Trophoblast cell (in vitro differentiated cells and primary cell): ENCODE results near the gene ADSL.

Source experiments
- DNase-seq, 2 donors: peaks; one replicate each; pipeline ENCODE4 v3.0.0-alpha.2; 2016
- H2AFZ ChIP-seq: 2 replicates; pipeline ENCODE4 v1.6.1; 2013; ENCODE audit warnings: low read length, moderate library complexity, mild to moderate bottlenecking; ENCODE audit not compliant: insufficient read depth, poor library complexity
- H2AK5ac ChIP-seq: 2 replicates; pipeline ENCODE4 v1.6.1; 2013; ENCODE audit warnings: mild to moderate bottlenecking, low read length
- H2BK120ac ChIP-seq: 2 replicates; pipeline ENCODE4 v1.6.1; 2013; ENCODE audit warnings: low read length, mild to moderate bottlenecking, moderate library complexity; ENCODE audit not compliant: insufficient read depth, poor library complexity
- H2BK12ac ChIP-seq: 2 replicates; pipeline ENCODE4 v1.6.1; 2013; ENCODE audit warnings: mild to moderate bottlenecking, low read length, moderate library complexity
- H2BK5ac ChIP-seq: 2 replicates; pipeline ENCODE4 v1.6.1; 2013; ENCODE audit warnings: low read length, low read depth, moderate library complexity, mild to moderate bottlenecking; ENCODE audit not compliant: poor library complexity
- H3K14ac ChIP-seq: 2 replicates; pipeline ENCODE4 v1.6.1; 2013; ENCODE audit warnings: mild to moderate bottlenecking, low read length
- H3K18ac ChIP-seq: 2 replicates; pipeline ENCODE4 v1.6.1; 2013; ENCODE audit warnings: mild to moderate bottlenecking, low read length
- H3K23ac ChIP-seq: 2 replicates; pipeline ENCODE4 v1.6.1; 2013; ENCODE audit warnings: low read length
- H3K27ac ChIP-seq: 2 replicates; pipeline ENCODE4 v1.5.1; 2013; ENCODE audit warnings: low read depth, mild to moderate bottlenecking, inconsistent platforms, low read length, moderate library complexity
- H3K27me3 ChIP-seq: 2 replicates; pipeline ENCODE4 v1.6.1; 2013; ENCODE audit warnings: inconsistent platforms, mild to moderate bottlenecking, low read length, moderate library complexity; ENCODE audit not compliant: insufficient read depth
- H3K36me3 ChIP-seq, 2 experiments: 1 replicate in 1 of 2; 2 replicates in 1 of 2; pipeline ENCODE4 v1.6.1; 2013; ENCODE audit warnings: low read length in 2 of 2, mild to moderate bottlenecking in 2 of 2, moderate library complexity in 1 of 2; ENCODE audit not compliant: insufficient read depth in 2 of 2, control insufficient read depth in 1 of 2
- H3K4ac ChIP-seq: 2 replicates; pipeline ENCODE4 v1.6.1; 2013; ENCODE audit warnings: low read depth, mild to moderate bottlenecking, low read length, moderate library complexity
- H3K4me1 ChIP-seq, 2 experiments: 1 replicate in 1 of 2; 2 replicates in 1 of 2; pipeline ENCODE4 v1.6.1; 2013; ENCODE audit warnings: low read length in 2 of 2, mild to moderate bottlenecking in 2 of 2, moderate library complexity in 1 of 2; ENCODE audit not compliant: insufficient read depth in 2 of 2, control insufficient read depth in 1 of 2
- H3K4me2 ChIP-seq: 2 replicates; pipeline ENCODE4 v1.6.1; 2013; ENCODE audit warnings: inconsistent platforms, mild to moderate bottlenecking, low read length, moderate library complexity
- H3K4me3 ChIP-seq: 2 replicates; pipeline ENCODE4 v1.5.1; 2013; ENCODE audit warnings: mild to moderate bottlenecking, low read depth, low read length, inconsistent platforms
- H3K79me1 ChIP-seq: one replicate; pipeline ENCODE4 v1.6.1; 2013; ENCODE audit warnings: low read length
- H3K79me2 ChIP-seq: 2 replicates; pipeline ENCODE4 v1.6.1; 2013; ENCODE audit warnings: low read length, mild to moderate bottlenecking; ENCODE audit not compliant: control insufficient read depth, insufficient read depth, poor library complexity
- H3K9ac ChIP-seq: 2 replicates; pipeline ENCODE4 v1.6.1; 2013; ENCODE audit warnings: mild to moderate bottlenecking, low read length
- H3K9me3 ChIP-seq: 2 replicates; pipeline ENCODE4 v1.6.1; 2013; ENCODE audit warnings: low read depth, mild to moderate bottlenecking, control low read depth, inconsistent platforms, low read length; ENCODE audit not compliant: insufficient read depth
- H4K12ac ChIP-seq: 2 replicates; pipeline ENCODE4 v1.6.1; 2013; ENCODE audit warnings: low read depth, mild to moderate bottlenecking, low read length, moderate library complexity
- H4K8ac ChIP-seq: 2 replicates; pipeline ENCODE4 v1.6.1; 2013; ENCODE audit warnings: low read depth, mild to moderate bottlenecking, low read length, moderate library complexity
- H4K91ac ChIP-seq: one replicate; pipeline ENCODE4 v1.6.1; 2013; ENCODE audit warnings: low read depth, mild to moderate bottlenecking, low read length, moderate library complexity
- WGBS: extraction: QIAGEN DNeasy Blood & Tissue Kit; methylation state at CpG from one replicate; pipeline ENCODE4 v1.1.7; 2013; ENCODE audit warnings: missing lambda C conversion rate; ENCODE audit not compliant: insufficient read length, insufficient coverage; ENCODE audit errors: extremely low coverage; 5-methylcytosine and 5-hydroxymethylcytosine counted together

ADSL gene

DNA sequence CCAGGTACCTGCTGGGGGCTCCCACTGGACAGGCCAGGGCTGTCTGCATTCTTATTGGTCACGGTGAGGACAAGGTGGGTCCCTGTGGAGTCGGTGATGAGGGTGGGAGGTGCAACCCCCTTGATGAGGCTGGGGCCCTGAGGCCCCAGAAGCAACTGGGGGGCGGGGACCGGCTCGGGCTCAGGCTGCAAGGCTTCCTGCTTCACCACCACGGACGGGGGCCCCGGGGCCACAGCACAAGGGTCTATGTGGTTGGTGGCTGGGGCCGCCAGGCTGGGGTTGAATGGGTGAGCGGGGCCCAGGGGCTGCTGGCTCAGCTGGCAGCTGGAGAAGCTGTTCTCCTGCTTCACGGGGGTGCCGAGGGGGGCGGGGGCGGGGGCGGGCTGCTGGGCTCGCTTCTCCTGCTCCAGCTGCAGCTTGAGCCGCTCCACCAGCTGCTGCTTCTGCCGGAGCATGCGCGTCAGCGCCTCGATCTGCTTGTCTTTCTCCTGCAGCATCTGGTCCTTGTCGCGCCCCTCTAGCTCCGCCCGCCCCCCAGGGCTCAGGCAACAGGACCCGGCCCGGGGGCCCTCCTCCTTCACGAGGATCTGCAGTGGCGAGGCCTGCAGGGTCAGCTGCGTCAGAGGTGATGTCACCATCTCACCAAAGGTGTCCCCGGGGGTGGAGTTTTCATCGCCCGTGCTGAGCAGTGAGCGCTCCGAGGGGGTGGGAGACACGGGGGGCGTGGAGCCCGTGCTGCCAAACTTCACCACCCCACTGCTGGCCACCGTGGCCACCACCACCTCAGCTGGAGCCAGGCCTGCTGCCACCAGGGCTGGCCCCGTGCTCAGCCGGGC, 72.3 kb downstream of the ADSL start:
- no peak overlapping the region for H4K8ac ChIP-seq
- no peak overlapping the region for H4K12ac ChIP-seq
- no peaks in the 10 kb centered on the region for H3K79me1 ChIP-seq
- H2AFZ ChIP-seq, result no peak overlapping the region
- peak in 1 of 2 donors; percentile 38 for DNase-seq
- H2BK12ac ChIP-seq, result no peak overlapping the region
- no peak overlapping the region for H3K4ac ChIP-seq
- H3K27ac ChIP-seq, result no peak overlapping the region
- H3K27me3 ChIP-seq, result no peaks in the 10 kb centered on the region
- peaks cover 5% of the 10 kb centered on the region for H3K9me3 ChIP-seq
- H3K4me1 ChIP-seq, result peaks cover 0 to 6% of the 10 kb centered on the region in 2 experiments
- no peak overlapping the region for H2BK120ac ChIP-seq
- H3K18ac ChIP-seq, result no peak overlapping the region
- no peak overlapping the region for H3K14ac ChIP-seq
- H3K23ac ChIP-seq, result no peak overlapping the region
- peaks cover 84 to 89% of the 10 kb centered on the region in 2 experiments for H3K36me3 ChIP-seq
- H3K4me2 ChIP-seq, result no peak overlapping the region
- H3K9ac ChIP-seq, result no peak overlapping the region
- no CpG with 5 or more reads among the region's 42 CpGs for WGBS
- H2AK5ac ChIP-seq, result no peak overlapping the region
- no peak overlapping the region for H2BK5ac ChIP-seq
- no peak overlapping the region for H4K91ac ChIP-seq
- H3K79me2 ChIP-seq, result no peaks in the 10 kb centered on the region
- H3K4me3 ChIP-seq, result no peak overlapping the region

DNA sequence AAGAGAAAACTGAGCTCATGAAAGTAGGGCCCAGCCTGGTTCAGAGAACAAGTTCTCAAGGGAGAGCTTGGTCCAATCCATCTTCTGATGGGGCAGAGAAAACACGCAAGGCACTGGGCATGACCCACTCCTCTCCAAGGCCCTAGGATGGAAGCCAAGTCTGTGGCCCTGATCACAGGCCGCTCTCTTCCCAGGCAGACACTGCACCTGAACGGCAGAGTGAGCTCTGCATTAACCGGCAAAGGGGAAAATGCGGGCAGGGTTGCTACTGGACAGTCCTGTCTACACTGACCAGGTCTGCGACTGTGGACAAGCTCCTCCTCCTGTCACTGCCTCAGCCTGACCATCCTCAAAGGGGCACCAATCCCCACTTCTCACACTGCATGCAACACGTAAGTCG, 73.4 kb downstream of the ADSL start:
- Histone ChIP-seq H3K27me3 (no peaks in the 10 kb centered on the region), H3K14ac (no peak overlapping the region), H2BK120ac (no peak overlapping the region), H3K9ac (no peak overlapping the region), H3K27ac (no peak overlapping the region), H4K8ac (no peak overlapping the region), H4K91ac (no peak overlapping the region), H3K9me3 (peaks cover 5% of the 10 kb centered on the region), H3K4ac (no peak overlapping the region), H3K79me2 (no peaks in the 10 kb centered on the region), H2AK5ac (no peak overlapping the region), H3K23ac (peak overlapping the region; percentile 20), H2BK5ac (no peak overlapping the region), H3K4me1 (peaks cover 0 to 4% of the 10 kb centered on the region in 2 experiments), H4K12ac (no peak overlapping the region), H3K4me2 (no peak overlapping the region), H3K18ac (no peak overlapping the region), H2BK12ac (no peak overlapping the region), H3K36me3 (peaks cover 95 to 97% of the 10 kb centered on the region in 2 experiments), H2AFZ (no peak overlapping the region), H3K79me1 (no peaks in the 10 kb centered on the region), H3K4me3 (no peak overlapping the region)
- WGBS, result no CpG with 5 or more reads among the region's 8 CpGs
- no peak for DNase-seq

DNA sequence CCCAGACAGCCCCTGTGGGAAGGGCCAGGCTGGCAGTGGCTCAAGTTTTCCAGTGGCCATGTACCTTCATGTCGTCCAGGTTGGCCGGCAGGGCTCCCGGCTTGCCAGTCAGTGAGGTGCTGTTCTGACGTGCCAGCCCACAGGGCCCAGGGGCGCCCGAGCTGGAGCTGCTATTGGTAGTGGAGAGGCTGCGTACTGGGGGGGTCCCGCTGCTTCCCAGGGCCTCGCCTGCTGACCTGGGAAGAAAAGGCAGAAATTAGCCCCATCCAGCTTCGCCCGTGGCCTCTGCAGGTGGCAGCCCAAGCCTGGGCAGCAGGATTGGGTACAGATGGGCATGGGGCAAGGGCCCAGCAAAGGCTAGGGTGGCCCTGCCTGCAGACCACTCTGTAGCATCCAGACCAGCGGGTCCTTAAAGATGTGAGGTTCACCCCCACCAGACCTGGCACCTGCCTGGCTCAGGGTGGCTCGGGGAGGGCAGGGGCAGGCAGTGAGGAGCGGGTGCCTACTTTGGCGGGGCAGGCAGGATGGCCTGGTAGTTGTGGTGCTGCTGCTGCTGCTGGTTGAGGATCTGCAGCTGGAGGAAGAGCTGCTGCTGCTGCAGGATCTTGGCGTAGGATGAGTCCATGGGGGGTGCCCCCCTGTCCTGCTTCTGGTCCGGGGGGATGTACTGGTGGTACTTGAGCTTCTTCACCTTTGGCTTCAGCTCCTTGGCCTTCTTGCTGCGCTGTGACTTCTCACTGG, 74.2 kb downstream of the ADSL start:
- no peak overlapping the region for H4K91ac ChIP-seq
- H3K27ac ChIP-seq, result no peak overlapping the region
- no peak overlapping the region for H3K14ac ChIP-seq
- no peak overlapping the region for H2AFZ ChIP-seq
- H3K36me3 ChIP-seq, result peaks cover 97 to 98% of the 10 kb centered on the region in 2 experiments
- no peak overlapping the region for H2BK5ac ChIP-seq
- H3K9me3 ChIP-seq, result peaks cover 5% of the 10 kb centered on the region
- H3K79me2 ChIP-seq, result no peaks in the 10 kb centered on the region
- no peak overlapping the region for H3K4me2 ChIP-seq
- no peak overlapping the region for H3K4ac ChIP-seq
- no peak overlapping the region for H3K9ac ChIP-seq
- H3K4me1 ChIP-seq, result peaks cover 0 to 4% of the 10 kb centered on the region in 2 experiments
- no peaks in the 10 kb centered on the region for H3K79me1 ChIP-seq
- no peaks in the 10 kb centered on the region for H3K27me3 ChIP-seq
- no peak overlapping the region for H4K8ac ChIP-seq
- H2BK120ac ChIP-seq, result no peak overlapping the region
- H2BK12ac ChIP-seq, result no peak overlapping the region
- H3K4me3 ChIP-seq, result no peak overlapping the region
- no peak overlapping the region for H3K18ac ChIP-seq
- no CpG with 5 or more reads among the region's 18 CpGs for WGBS
- H4K12ac ChIP-seq, result no peak overlapping the region
- no peak overlapping the region for H2AK5ac ChIP-seq
- no peak for DNase-seq
- H3K23ac ChIP-seq, result no peak overlapping the region

GRCh38 chr22:40421082-40421350, 74.7 kb downstream of the ADSL start:
- peaks cover 0 to under 1% of the 10 kb centered on the region in 2 experiments for H3K4me1 ChIP-seq
- H3K79me2 ChIP-seq, result no peaks in the 10 kb centered on the region
- H4K8ac ChIP-seq, result no peak overlapping the region
- H2BK12ac ChIP-seq, result no peak overlapping the region
- H3K23ac ChIP-seq, result no peak overlapping the region
- H3K79me1 ChIP-seq, result no peaks in the 10 kb centered on the region
- no peak overlapping the region for H3K9ac ChIP-seq
- no peak overlapping the region for H3K18ac ChIP-seq
- peaks cover 5% of the 10 kb centered on the region for H3K9me3 ChIP-seq
- H4K91ac ChIP-seq, result no peak overlapping the region
- H3K27ac ChIP-seq, result no peak overlapping the region
- H3K14ac ChIP-seq, result no peak overlapping the region
- H2BK120ac ChIP-seq, result no peak overlapping the region
- H2AFZ ChIP-seq, result no peak overlapping the region
- WGBS, result no CpG with 5 or more reads among the region's 4 CpGs
- H2AK5ac ChIP-seq, result no peak overlapping the region
- H3K27me3 ChIP-seq, result no peaks in the 10 kb centered on the region
- no peak for DNase-seq
- no peak overlapping the region for H3K4me2 ChIP-seq
- H3K4ac ChIP-seq, result no peak overlapping the region
- no peak overlapping the region for H3K4me3 ChIP-seq
- H4K12ac ChIP-seq, result no peak overlapping the region
- H3K36me3 ChIP-seq, result peaks cover 97 to 98% of the 10 kb centered on the region in 2 experiments
- H2BK5ac ChIP-seq, result no peak overlapping the region
